Measurements from ENCODE around the gene JAG1. TPM values are rescaled to one million over a fixed set of nuclear protein-coding genes. Genes with fewer than 3 reads are reported as not detected.

Gene JAG1
- total RNA-seq, 4 donors from 2014 or later = 62.7 to 103 (median 82.0) TPM

DNA sequence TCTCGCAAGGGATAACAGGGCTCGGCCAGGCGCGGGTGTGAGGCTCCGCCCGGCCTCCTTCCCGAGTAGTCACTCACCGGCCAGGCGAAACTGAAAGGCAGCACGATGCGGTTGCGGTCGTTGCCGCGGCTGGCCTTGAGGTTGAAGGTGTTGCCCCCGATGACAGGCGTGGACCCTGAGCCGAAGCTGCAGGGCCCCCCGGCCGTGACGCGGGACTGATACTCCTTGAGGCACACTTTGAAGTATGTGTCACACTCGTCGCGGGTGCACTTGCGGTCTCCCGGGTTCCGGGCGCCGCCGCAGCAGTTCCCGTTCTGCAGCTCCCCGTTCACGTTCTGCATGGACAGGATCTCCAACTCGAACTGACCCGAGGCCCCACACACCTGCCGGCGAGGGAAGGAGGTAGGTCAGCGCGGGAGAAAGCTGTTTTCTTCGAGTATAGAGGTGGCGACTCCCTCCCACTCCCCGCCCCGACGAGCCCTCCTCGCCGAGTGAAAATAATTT lies 1.1 kb downstream of the JAG1 start:
- TF ChIP-seq CTCF (IDR thresholded peaks at IDR 0.05; ENCODE audit: low read depth) = no peak

DNA sequence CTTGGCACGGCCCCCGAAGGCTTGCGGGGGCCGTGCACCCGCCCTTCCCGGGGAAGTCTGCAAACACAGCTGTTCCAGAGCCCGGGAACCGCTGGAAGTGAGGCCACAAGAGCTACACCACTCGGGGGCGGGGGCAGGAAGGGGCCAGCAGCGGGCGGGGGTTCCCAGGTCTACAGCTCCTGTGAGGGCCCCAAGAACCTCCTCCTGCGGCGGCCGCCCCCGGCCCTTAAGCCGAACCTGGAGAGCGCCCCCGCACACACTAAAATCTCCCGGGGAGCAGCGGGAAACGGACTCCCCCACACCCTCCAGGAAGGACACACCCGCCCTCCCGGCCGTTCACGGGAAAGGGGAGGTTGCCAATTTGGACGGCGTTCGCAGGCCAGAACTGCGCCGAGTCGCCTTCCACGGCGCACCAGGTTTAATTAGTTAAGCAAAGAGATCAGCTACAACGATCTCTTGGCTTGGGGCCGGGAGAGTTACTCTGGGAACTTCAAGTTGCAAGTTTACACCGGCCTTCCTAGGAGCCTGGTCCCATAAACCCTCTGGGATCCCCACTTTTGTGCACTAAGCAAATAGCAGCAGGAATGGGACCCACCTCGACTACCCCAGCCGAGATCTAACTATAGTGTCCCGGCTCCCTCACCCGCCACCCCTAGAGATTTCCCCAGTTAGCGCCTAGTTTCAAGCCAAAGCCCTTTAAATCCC lies 1.7 kb downstream of the JAG1 start:
- no peak for TF ChIP-seq CTCF (IDR thresholded peaks at IDR 0.05; ENCODE audit: low read depth)

DNA sequence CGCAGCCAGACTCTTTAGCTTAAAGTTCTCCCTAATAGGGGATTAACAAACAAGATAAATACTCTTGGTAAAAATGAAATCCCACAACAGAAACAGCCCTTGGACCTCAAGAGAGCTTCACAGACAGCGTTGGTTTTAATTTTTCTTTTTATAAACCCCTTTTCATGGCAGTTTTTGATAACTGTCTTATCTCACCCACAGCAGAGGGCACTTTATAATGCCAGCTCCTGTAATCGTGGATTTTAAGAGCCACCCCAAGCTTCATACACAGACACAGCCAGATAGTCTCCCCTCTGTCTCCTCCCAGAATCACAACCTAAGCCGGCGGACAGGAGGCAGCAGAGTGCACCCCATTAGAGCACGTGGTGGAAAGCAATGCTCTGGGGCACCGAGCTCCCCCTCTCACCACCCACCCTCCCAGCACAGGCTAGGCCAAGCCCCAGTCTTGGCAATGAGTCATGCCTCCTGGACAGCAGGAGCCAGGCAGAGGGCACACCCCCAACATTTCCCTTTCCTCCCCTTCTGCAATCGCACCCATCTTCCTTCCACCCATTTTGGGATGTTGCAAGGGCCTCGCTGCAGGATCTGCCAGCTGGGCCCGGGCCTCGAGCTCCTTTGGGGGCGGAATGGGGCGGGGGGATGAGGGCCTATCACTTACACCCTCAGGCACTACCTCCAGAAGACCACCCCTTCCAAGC lies 2.4 kb downstream of the JAG1 start:
- no peak for TF ChIP-seq CTCF (IDR thresholded peaks at IDR 0.05; ENCODE audit: low read depth)

DNA sequence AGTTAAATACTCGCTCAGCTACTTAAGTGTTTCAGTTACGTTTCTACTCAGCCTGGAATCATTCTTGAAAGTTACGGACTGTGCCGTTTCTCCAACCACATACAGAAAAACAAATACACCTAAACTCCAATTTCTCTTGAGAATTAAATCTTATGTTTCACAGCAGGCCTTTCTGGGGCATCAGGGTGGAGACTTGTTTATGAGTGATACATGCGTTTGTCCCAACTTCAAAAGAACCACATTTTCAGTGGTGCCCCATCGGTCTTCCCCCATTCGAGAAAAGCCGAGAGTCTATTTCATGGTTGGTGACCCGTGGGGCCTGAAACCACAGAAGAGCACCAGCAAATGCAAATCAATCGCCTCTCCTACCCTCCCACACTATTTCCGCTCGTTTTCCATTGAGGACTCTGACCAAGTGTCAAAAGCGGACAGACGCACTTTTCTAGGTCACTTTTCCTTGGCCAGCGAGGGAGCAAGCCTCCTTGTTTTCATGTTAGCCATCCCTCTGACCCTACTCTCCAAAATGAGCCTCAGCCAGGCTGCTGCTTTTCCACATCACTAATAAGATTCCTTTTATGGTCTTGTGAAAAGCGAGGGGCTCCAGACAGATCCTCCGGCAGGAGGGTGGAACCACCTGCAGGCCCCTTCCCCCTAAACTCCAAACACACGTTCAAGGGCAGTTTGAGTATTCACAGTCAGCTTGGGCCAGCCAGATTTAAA lies 3.1 kb downstream of the JAG1 start:
- no peak for TF ChIP-seq CTCF (IDR thresholded peaks at IDR 0.05; ENCODE audit: low read depth)

GRCh38 chr20:10669843-10670446 lies 3.9 kb downstream of the JAG1 start:
- TF ChIP-seq CTCF (IDR thresholded peaks at IDR 0.05; ENCODE audit: low read depth) = no peak

DNA sequence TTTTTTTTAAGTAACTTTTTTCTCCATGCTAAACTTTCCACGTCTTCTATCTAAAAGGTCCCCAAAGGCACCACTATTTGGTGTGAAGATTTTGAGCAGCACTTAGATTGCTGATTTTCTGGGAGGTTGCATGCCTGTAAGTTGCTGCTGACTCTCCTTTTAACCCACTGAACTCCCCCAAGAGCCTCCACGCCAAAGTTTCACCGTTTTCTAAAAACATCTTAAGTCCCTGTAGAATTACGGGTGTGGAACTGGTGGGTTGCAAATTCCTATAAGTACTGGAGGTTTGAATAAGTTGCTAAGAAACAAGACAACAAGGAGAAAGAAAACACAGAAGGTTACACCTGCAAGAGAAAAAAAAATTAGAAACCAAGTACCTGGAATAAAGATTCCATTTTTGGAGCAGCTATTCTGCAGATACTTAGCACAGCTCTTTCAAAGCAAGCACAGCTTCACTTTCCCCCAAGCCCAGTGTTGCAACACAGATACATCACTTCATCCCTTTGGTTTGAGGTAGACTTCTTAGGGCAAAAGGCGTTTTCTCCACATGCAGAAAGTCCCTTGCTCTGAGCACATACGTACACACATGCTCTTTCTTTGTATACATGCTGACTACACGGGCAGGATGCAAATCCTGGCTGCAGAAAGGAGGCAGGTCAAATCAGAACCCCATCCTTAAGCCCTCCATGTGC lies 5.0 kb downstream of the JAG1 start:
- no peak for TF ChIP-seq CTCF (IDR thresholded peaks at IDR 0.05; ENCODE audit: low read depth)
